MCF 10A (cell line): ENCODE measurements around the gene ITPKC. TPM values are rescaled to one million over a fixed set of nuclear protein-coding genes. Genes with fewer than 3 reads are reported as not detected.
A peak's percentile ranks its signal among the peaks of the same experiment; 100 is the strongest.

Experiments
- BruUV-seq: library from RNA; stranded (reverse); fragments of 400-500 nt; replicated peaks from 2 replicates; lab custom pipeline; 2021; lab: Mats Ljungman, UMichigan
- CTCF ChIA-PET: fragments of 300-600 bp; sonication (Branson Sonifier 250); formaldehyde crosslinking; extraction: SDS; loops from one replicate; lab custom pipeline; 2021; ENCODE audit warnings: antibody characterized with exemption, inconsistent platforms; lab: Yijun Ruan, JAX
- POLR2A ChIA-PET: fragments of 300-600, 350-650 bp; sonication (Branson Sonifier 250); formaldehyde crosslinking; extraction: SDS; loops from one replicate; lab custom pipeline; 2020; ENCODE audit warnings: antibody characterized with exemption, inconsistent platforms; lab: Yijun Ruan, JAX
- DNase-seq: peaks from one replicate; pipeline ENCODE4 v3.0.0-alpha.2; 2018; ENCODE audit not compliant: unreplicated experiment
- H3K27ac Mint-ChIP-seq: one replicate; pipeline ENCODE4 v1.8.0; 2022; ENCODE audit warnings: mild to moderate bottlenecking, low read depth, mixed read lengths; ENCODE audit not compliant: unreplicated experiment
- H3K27me3 Mint-ChIP-seq: one replicate; pipeline ENCODE4 v1.8.0; 2022; ENCODE audit warnings: mixed read lengths; ENCODE audit not compliant: insufficient read depth, unreplicated experiment
- H3K36me3 Mint-ChIP-seq: one replicate; pipeline ENCODE4 v1.8.0; 2022; ENCODE audit warnings: mild to moderate bottlenecking, moderate library complexity, mixed read lengths; ENCODE audit not compliant: insufficient read depth, unreplicated experiment
- H3K4me1 Mint-ChIP-seq: one replicate; pipeline ENCODE4 v1.8.0; 2022; ENCODE audit warnings: mixed read lengths; ENCODE audit not compliant: insufficient read depth, unreplicated experiment
- H3K4me3 Mint-ChIP-seq: one replicate; pipeline ENCODE4 v1.8.0; 2022; ENCODE audit warnings: mild to moderate bottlenecking, moderate library complexity, mixed read lengths; ENCODE audit not compliant: unreplicated experiment
- H3K9me3 Mint-ChIP-seq: one replicate; pipeline ENCODE4 v1.8.0; 2022; ENCODE audit warnings: mixed read lengths; ENCODE audit not compliant: unreplicated experiment
- CTCF ChIP-seq: fragments of 200-600 bp; IDR thresholded peaks from one replicate; pipeline ENCODE4 v1.8.0; 2022; ENCODE audit warnings: antibody characterized with exemption, mild to moderate bottlenecking; ENCODE audit not compliant: unreplicated experiment
- intact Hi-C: fragments of 100-400 bp; cut with micrococcal nuclease; formaldehyde crosslinking; loops from 2 replicates; pipeline ENCODE4 v1.14.1; 2022
- total RNA-seq: library from RNA; stranded (reverse); gene quantifications from 2 replicates; pipeline ENCODE4 v1.2.3, GENCODE V29; 2022

The ITPKC gene
- total RNA-seq, 1 experiment from 2014 or later = 33.2 TPM

DNA sequence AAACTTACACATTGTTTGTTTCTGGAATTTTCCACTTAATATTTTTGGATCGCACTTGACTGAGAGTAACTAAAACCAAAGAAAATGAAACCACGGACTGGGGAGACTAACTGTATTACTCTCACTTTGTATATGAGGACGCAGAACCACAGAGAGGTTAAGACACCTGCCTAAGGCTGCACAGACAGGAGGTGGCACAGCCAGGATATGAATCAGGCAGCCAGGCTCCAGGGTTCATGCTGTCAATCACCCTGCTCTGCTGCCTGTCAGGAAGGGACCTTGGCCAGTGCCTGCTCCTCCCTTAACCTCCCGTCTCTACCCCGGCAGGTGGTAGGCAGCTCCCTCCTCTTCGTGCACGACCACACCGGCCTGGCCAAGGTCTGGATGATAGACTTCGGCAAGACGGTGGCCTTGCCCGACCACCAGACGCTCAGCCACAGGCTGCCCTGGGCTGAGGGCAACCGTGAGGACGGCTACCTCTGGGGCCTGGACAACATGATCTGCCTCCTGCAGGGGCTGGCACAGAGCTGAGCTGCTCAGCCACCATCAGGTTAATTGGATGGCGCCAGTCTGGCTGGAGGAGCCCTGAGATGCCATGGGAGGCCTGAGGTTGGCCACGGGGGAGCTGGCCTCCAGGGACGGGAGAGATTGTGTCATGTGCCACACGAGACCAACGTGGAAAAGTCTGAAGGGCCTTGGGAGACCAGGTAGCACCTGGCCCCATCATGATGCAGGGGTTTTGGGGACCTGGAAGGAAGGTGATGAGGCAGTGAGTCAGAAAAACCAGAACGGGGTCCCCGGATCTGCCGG lies 22.3 kb downstream of the ITPKC start:
- peaks cover 81% of the 10 kb centered on the region for H3K36me3 Mint-ChIP-seq
- H3K27me3 Mint-ChIP-seq = no peaks in the 10 kb centered on the region
- no peak for TF ChIP-seq CTCF
- POLR2A ChIA-PET = interaction anchor here (0.6 to 3.7 kb wide), 5 partner anchors 11 to 413 kb away, joined by 3 to 35 read pairs (median 3); partner anchors contain the start of genes ACTMAP, COQ8B, ITPKC and SNRPA
- H3K9me3 Mint-ChIP-seq = no peaks in the 10 kb centered on the region
- H3K4me1 Mint-ChIP-seq = peaks cover 7% of the 10 kb centered on the region
- no peak for DNase-seq
- H3K27ac Mint-ChIP-seq = no peak overlapping the region
- H3K4me3 Mint-ChIP-seq = no peak overlapping the region
- intact Hi-C loops = no loop called here
- CTCF ChIA-PET = interaction anchor here (0.6 to 0.7 kb wide), 2 partner anchors 57 to 319 kb away, joined by 3 read pairs; no protein-coding TSS in a partner anchor
- no TSS peak for BruUV-seq

- intact Hi-C loops = no loop called here
- DNase-seq = no peak
- H3K4me1 Mint-ChIP-seq = peaks cover 7% of the 10 kb centered on the region
- H3K27me3 Mint-ChIP-seq = no peaks in the 10 kb centered on the region
- no peaks in the 10 kb centered on the region for H3K9me3 Mint-ChIP-seq
- no peak for TF ChIP-seq CTCF
- no peak overlapping the region for H3K4me3 Mint-ChIP-seq
- peak overlapping the region; percentile 70 for H3K27ac Mint-ChIP-seq
- TSS peak; percentile 12 for BruUV-seq
- CTCF ChIA-PET = no interaction called here
- peaks cover 73% of the 10 kb centered on the region for H3K36me3 Mint-ChIP-seq
- POLR2A ChIA-PET = interaction anchor here (0.6 to 3.7 kb wide), 7 partner anchors 10 to 71 kb away, joined by 3 to 35 read pairs (median 3); partner anchors contain the start of genes ACTMAP, COQ8B, EGLN2 and ITPKC
Observed at GRCh38 chr19:40739871-40740703, 23.2 kb downstream of the ITPKC start.

GRCh38 chr19:40740747-40741146 lies 23.8 kb downstream of the ITPKC start:
- intact Hi-C loops = no loop called here
- TSS peak; percentile 30 for BruUV-seq
- H3K36me3 Mint-ChIP-seq = peaks cover 66% of the 10 kb centered on the region

More at GRCh38 chr19:40740747-40741146, 23.8 kb downstream of the ITPKC start:
- Mint-ChIP-seq H3K9me3 (no peaks in the 10 kb centered on the region), H3K4me3 (no peak overlapping the region), H3K27ac (peak overlapping the region; percentile 70), H3K4me1 (peaks cover under 1% of the 10 kb centered on the region), H3K27me3 (no peaks in the 10 kb centered on the region)
- ChIA-PET CTCF (no interaction called here), POLR2A (interaction anchor here (0.6 to 3.7 kb wide), 7 partner anchors 9 to 72 kb away, joined by 3 to 35 read pairs (median 3); partner anchors contain the start of genes ACTMAP, COQ8B, EGLN2 and ITPKC)
- no peak for DNase-seq
- no peak for TF ChIP-seq CTCF
